PC-9 (cell line): ENCODE data around the gene FAM241A. TPM values are rescaled to one million over a fixed set of nuclear protein-coding genes. Genes with fewer than 3 reads are reported as not detected.

Experiments
- BruUV-seq: library from RNA; stranded (reverse); fragments of 400-500 nt; replicated peaks from 2 replicates; lab custom pipeline; 2021; lab: Mats Ljungman, UMichigan
- CTCF ChIA-PET: fragments of 300-600 bp; sonication (Branson Sonifier 250); formaldehyde crosslinking; loops from one replicate; lab custom pipeline; 2022; ENCODE audit warnings: antibody characterized with exemption; lab: Charles Lee
- POLR2A ChIA-PET: fragments of 300-600 bp; sonication (Branson Sonifier 250); formaldehyde crosslinking; loops from one replicate; lab custom pipeline; 2022; ENCODE audit warnings: antibody characterized with exemption; ENCODE audit not compliant: unreplicated experiment; lab: Charles Lee
- DNase-seq, 2 experiments: peaks; one replicate each; pipeline versions ENCODE4 v3.0.0 to v3.0.0-alpha.2; 2015 to 2022; ENCODE audit warnings: mixed read lengths in 1 of 2
- H2AFZ ChIP-seq: fragments of 200-600 bp; sonication (generic); 2 replicates; pipeline ENCODE4 v1.8.1; 2017; ENCODE audit warnings: antibody characterized with exemption
- H3F3A ChIP-seq: fragments of 200-600 bp; sonication (generic); 2 replicates; pipeline ENCODE4 v1.8.1; 2017; ENCODE audit warnings: antibody characterized with exemption, mild to moderate bottlenecking, low read depth; ENCODE audit not compliant: insufficient read depth
- H3K27ac ChIP-seq: fragments of 200-600 bp; sonication (generic); 2 replicates; pipeline ENCODE4 v1.6.1; 2016; ENCODE audit warnings: mixed run types
- H3K27me3 ChIP-seq: fragments of 200-600 bp; sonication (generic); 2 replicates; pipeline ENCODE4 v1.6.1; 2016; ENCODE audit warnings: low read depth, mixed run types; ENCODE audit not compliant: insufficient read depth
- H3K36me3 ChIP-seq: fragments of 200-600 bp; sonication (generic); 2 replicates; pipeline ENCODE4 v1.6.1; 2016; ENCODE audit warnings: low read depth, mixed run types
- H3K4me1 ChIP-seq: fragments of 200-600 bp; sonication (generic); replicated peaks from 2 replicates; pipeline ENCODE4 v1.6.1; 2016; ENCODE audit warnings: mixed run types; ENCODE audit not compliant: insufficient read depth
- H3K4me2 ChIP-seq: fragments of 200-600 bp; sonication (generic); 2 replicates; pipeline ENCODE4 v1.6.1; 2017; ENCODE audit warnings: mixed run types
- H3K4me3 ChIP-seq: fragments of 200-600 bp; sonication (generic); 2 replicates; pipeline ENCODE4 v1.6.1; 2016; ENCODE audit warnings: mixed run types
- H3K79me2 ChIP-seq: fragments of 200-600 bp; sonication (generic); 2 replicates; pipeline ENCODE4 v1.6.1; 2017; ENCODE audit warnings: low read depth, mixed run types
- H3K9me2 ChIP-seq: fragments of 200-600 bp; sonication (generic); 2 replicates; pipeline ENCODE4 v1.8.1; 2017; ENCODE audit warnings: mild to moderate bottlenecking; ENCODE audit not compliant: insufficient read depth
- H3K9me3 ChIP-seq: fragments of 200-600 bp; sonication (generic); 2 replicates; pipeline ENCODE4 v1.8.1; 2016; ENCODE audit warnings: low read depth; ENCODE audit not compliant: insufficient read depth
- H4K20me1 ChIP-seq: fragments of 200-600 bp; sonication (generic); 2 replicates; pipeline ENCODE4 v1.8.1; 2017; ENCODE audit not compliant: insufficient read depth
- EZH2 ChIP-seq: fragments of 200-600 bp; sonication (generic); IDR thresholded peaks from 2 replicates; pipeline ENCODE4 v1.8.0; 2017; ENCODE audit warnings: antibody characterized with exemption, low read depth
- intact Hi-C: fragments of 100-400 bp; cut with micrococcal nuclease; formaldehyde crosslinking; loops from one replicate; pipeline ENCODE4 v1.10.0; 2022; ENCODE audit not compliant: unreplicated experiment
- total RNA-seq: library from RNA; stranded (reverse); gene quantifications from 2 replicates; pipeline ENCODE4 v1.2.3, GENCODE V29; 2021
- TF ChIP-seq, protein P1 (sequence below): fragments of 200-600 bp; sonication (generic); conservative IDR thresholded peaks from 2 replicates; pipeline ENCODE4 v1.6.1; 2017; ENCODE audit warnings: mixed run types, antibody characterized with exemption, mild to moderate bottlenecking, moderate library complexity

The FAM241A gene
- total RNA-seq, 1 experiment from 2014 or later = 1.4 TPM

DNA sequence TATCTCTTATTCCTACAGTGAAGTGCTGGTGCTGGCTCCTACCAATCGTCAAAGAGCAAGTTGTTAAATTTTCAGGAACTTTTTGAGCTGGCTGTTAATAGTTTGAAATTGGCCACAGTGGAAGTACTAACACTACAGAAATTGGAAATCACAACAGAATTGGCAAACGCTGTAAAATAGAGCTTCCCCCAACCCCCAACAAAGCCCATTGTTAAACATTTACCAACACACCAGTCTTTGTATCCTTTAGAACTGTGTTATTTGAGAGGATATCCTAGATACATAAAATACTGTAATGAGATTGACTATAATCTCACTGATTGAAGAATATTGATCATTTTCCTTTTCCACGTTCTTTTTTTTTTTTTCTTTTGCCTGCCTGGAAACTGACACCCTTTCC, 37.4 kb downstream of the FAM241A start:
- CTCF ChIA-PET = no interaction called here
- no peak overlapping the region for H2AFZ ChIP-seq
- no peaks in the 10 kb centered on the region for H4K20me1 ChIP-seq
- no peak for DNase-seq
- TF ChIP-seq, protein P1, sequence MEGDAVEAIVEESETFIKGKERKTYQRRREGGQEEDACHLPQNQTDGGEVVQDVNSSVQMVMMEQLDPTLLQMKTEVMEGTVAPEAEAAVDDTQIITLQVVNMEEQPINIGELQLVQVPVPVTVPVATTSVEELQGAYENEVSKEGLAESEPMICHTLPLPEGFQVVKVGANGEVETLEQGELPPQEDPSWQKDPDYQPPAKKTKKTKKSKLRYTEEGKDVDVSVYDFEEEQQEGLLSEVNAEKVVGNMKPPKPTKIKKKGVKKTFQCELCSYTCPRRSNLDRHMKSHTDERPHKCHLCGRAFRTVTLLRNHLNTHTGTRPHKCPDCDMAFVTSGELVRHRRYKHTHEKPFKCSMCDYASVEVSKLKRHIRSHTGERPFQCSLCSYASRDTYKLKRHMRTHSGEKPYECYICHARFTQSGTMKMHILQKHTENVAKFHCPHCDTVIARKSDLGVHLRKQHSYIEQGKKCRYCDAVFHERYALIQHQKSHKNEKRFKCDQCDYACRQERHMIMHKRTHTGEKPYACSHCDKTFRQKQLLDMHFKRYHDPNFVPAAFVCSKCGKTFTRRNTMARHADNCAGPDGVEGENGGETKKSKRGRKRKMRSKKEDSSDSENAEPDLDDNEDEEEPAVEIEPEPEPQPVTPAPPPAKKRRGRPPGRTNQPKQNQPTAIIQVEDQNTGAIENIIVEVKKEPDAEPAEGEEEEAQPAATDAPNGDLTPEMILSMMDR = no peak
- TF ChIP-seq EZH2 = no peak
- H3K4me2 ChIP-seq = no peak overlapping the region
- no peaks in the 10 kb centered on the region for H3K9me2 ChIP-seq
- no peaks in the 10 kb centered on the region for H3K9me3 ChIP-seq
- peaks cover 9% of the 10 kb centered on the region; the same call in 1 of the 2 replicates for H3F3A ChIP-seq
- no peaks in the 10 kb centered on the region for H3K4me1 ChIP-seq
- H3K36me3 ChIP-seq = no peaks in the 10 kb centered on the region
- intact Hi-C loops = no loop called here
- POLR2A ChIA-PET = no interaction called here
- no peak overlapping the region for H3K4me3 ChIP-seq
- no peaks in the 10 kb centered on the region; the same call in 1 of the 2 replicates for H3K79me2 ChIP-seq
- BruUV-seq = no TSS peak
- H3K27me3 ChIP-seq = no peaks in the 10 kb centered on the region
- H3K27ac ChIP-seq = no peak overlapping the region

DNA sequence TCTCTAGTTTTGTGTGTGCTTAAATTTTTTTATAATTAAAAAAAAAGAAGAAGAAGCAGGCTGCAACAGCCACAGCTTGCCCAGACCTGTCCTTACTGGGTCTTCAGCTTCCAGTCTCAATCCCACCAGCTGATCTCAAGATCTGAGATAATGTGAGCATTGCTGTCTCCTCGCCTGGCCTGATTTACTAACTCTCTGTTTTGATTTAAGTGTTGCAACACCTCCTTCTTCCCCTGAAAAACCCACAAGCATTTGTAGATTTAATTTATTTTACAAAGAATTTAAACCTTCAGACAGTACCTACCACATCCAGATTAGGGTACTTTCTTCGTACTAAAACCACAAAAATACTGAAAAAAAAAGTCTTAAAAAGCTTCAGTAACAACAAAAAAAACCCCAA, 38.0 kb downstream of the FAM241A start:
- Histone ChIP-seq H2AFZ (no peak overlapping the region), H3K9me3 (no peaks in the 10 kb centered on the region), H3K79me2 (no peaks in the 10 kb centered on the region; the same call in 1 of the 2 replicates), H3K27ac (no peak overlapping the region), H3K36me3 (no peaks in the 10 kb centered on the region), H3K4me1 (no peaks in the 10 kb centered on the region), H3K4me2 (no peak overlapping the region), H3K9me2 (no peaks in the 10 kb centered on the region), H3K27me3 (no peaks in the 10 kb centered on the region), H3F3A (peaks cover 9% of the 10 kb centered on the region; the same call in 1 of the 2 replicates), H4K20me1 (no peaks in the 10 kb centered on the region), H3K4me3 (no peak overlapping the region)
- no peak for DNase-seq
- ChIA-PET CTCF (no interaction called here), POLR2A (no interaction called here)
- BruUV-seq = no TSS peak
- intact Hi-C loops = no loop called here
- TF ChIP-seq EZH2 = no peak
- TF ChIP-seq, protein P1 = no peak

DNA sequence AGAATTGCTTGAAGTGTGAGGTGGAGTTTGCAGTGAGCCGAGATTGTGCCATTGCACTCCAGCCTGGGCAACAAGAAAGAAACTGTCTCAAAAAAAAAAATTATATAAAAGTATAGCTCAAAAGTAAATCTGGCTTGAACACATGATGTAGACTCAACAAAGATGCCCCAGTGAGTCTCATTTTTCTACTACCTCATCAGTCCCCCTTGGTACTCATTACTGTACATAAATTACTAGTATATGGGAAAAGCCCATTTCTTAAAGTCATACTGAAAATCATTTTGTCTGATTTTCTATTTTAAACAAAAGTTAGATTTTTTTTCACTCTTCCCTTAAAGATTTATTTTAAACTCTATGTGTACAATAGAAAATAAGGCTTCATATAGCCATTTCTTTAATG, 39.2 kb downstream of the FAM241A start:
- CTCF ChIA-PET = no interaction called here
- intact Hi-C loops = no loop called here
- POLR2A ChIA-PET = no interaction called here

More for the DNA sequence above, 39.2 kb downstream of the FAM241A start:
- Histone ChIP-seq H3K4me2 (no peak overlapping the region), H3K9me2 (no peaks in the 10 kb centered on the region), H3K36me3 (no peaks in the 10 kb centered on the region), H3K27ac (no peak overlapping the region), H3K4me3 (no peak overlapping the region), H4K20me1 (no peaks in the 10 kb centered on the region), H2AFZ (no peak overlapping the region), H3F3A (peaks cover 15% of the 10 kb centered on the region; the same call in 1 of the 2 replicates), H3K9me3 (no peaks in the 10 kb centered on the region), H3K79me2 (no peaks in the 10 kb centered on the region; the same call in 1 of the 2 replicates), H3K4me1 (no peaks in the 10 kb centered on the region), H3K27me3 (no peaks in the 10 kb centered on the region)
- no peak for TF ChIP-seq EZH2
- TF ChIP-seq, protein P1 = no peak
- no peak for DNase-seq
- no TSS peak for BruUV-seq
